ENCODE data around the gene RGS14.
A peak's percentile ranks its signal among the peaks of the same experiment; 100 is the strongest.

Gene RGS14

DNA sequence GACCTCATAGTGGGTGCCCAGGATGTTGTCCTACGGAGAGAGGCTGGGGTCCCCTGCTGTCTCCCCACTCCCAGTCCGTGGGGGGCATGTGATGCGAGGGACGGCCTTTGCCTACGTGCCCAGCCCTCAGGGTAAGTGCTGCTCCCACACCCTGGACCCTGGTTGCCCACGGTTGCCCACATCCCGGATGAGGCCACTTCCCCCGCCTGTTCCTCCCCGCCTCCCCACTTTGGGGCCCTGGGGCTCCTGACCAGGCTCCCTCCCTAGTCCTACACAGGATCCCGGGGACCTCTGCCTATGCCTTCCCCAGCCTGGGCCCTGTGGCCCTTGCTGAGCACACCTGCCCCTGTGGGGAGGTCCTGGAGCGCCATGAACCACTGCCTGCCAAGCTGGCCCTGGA is 28.0 kb downstream of the RGS14 start:
- DNase-seq, result no peak

DNA sequence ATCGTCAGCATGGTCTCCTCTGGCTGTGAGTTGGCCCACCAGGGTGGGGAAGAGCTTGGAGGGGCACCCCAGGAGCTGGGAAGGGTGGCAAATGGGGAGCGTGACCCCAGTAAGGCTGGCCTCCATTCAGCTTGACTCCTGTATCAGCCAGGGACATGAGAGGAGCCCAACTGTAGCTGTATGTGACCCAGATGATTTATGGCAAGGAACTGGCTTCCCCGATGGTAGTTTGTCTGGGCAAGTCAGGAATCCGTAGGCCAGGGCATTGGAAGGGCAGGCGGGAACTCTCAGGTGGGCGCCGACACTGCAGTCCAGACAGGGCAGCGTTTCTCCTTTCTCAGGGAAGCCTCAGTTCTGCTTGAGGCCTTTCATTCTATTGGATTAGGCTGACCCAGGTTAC is 28.8 kb downstream of the RGS14 start:
- DNase-seq, result no peak

DNA sequence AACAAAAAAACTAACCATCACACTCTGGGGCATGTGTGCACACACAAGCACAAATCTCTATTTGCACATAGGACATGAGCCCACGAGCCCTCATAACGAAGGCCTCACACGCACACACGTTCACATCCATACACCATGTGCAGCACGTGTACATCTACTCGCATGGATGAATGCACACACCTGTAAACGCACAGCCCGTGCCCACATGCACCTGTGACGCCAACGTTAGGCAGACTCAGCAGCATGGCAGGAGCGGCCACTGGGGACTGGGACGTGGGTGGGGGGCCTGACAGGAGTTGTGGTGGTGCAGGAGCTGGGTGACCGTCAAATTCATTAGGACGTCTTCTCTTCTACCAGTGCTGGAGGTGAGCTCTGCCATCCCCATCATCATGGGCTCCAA is 29.7 kb downstream of the RGS14 start:
- no peak for DNase-seq

DNA sequence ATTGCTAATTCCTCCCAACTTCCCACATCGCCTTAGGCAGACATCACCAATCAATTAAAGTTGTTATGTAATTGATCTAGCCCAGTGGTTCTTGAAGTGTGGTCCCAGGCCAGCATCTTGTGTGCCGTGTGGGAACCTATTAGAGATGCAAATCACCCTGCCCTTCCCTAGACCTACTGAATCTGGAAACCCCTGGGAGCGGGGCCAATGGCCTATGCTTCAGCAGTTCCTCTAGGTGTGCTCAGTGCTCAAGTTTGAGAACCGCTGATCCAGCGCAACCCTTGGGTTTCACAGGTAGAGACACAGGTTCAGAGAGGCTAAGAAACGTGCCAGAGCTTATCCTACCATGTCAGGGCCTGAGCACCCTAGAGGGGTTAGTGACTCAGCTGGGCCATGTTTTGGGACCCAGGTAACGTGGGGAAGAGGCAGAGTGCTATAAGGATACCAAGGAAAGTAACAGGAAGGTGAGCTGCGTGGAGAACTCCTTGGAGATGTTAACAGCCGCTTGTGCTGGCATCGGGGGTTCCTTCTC is 30.9 kb downstream of the RGS14 start:
- no peak for DNase-seq

DNA sequence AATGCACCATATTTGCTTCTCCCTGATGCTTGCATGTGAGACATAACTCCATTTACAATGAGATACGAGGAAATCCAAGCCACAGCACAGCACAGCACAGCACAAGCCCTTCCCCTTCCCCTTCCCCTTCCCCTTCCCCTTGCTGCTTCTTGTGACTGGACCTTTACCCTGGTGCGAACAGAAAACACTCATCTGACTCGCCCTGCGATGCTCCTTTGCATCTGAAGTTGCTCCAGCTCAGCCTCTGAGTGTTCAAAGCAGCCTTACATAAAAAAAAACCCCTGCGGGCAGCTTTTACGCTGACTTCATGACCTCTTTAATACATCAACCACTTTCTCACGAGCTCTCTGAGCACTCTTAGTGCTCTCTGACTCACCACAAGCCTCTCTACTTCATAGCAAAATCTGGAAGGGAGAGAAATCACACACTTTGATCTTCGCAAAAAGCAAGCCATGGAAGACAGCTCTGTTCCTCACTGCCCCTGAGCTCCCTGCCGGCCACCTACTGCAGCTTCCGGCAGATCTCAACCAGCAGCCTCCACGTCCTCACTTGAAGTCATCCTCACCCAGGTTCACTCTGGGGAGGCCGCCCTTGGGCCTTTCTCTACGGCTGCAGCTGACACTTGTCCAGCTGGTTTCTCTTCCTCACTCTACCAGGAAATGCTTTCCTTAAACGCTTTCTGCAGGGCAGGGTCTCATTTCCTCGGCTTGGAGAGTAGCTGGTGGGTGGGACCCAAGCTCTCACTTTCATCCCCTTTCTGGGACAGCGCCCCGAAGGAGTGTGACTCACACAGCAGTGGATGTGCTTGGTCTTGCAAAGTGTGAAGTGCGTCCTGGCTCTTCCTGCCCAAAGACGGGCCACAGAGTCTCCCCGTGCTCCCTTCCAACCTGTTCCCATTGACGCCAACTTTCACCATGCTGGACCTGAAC is 31.8 kb downstream of the RGS14 start:
- DNase-seq, result no peak

DNA sequence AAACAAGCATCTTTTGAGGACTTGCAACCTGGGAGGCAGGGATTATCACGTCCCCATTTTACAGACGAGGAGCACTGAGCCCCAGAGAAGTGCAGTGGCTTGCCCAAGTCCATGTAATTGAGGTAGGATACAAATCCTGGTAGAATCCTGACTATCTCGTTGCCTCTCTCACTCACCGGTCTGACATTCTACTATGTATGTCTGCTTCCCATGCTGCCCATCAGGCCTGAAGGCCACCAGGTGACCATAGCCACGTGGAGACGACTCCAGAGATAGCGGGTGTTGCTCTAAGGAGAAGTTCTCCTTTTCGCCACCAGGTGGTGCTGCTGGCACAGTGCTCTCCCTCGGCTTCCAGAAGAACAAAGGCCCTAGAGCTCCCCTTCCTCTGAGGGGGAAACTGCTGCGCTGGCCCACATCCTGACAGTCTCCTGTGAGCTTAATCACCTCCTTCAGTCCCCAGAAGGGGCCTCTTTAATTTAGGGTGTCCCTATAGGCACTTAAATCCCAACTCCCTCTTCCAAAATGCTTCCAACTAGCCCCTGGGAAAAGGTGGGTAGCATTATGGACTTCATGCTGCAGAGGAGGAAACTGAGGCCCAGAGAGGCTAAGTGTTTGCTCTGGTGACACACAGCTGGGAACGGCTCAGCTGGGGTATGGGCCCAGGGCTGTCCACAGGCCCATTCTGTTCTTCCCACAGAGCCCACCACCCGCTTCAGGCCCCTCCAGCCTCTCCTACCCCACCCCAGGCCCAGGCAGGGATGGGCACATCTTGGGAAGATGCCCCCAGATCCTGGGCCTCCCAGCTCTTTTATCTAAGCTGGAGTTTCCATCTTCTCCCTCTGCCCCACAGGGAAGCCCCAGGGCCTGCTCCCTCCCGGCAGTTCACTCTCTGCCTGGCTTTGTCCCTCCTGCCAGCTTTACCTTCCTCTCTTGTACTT is 32.9 kb downstream of the RGS14 start:
- peak; percentile 71 for DNase-seq

DNA sequence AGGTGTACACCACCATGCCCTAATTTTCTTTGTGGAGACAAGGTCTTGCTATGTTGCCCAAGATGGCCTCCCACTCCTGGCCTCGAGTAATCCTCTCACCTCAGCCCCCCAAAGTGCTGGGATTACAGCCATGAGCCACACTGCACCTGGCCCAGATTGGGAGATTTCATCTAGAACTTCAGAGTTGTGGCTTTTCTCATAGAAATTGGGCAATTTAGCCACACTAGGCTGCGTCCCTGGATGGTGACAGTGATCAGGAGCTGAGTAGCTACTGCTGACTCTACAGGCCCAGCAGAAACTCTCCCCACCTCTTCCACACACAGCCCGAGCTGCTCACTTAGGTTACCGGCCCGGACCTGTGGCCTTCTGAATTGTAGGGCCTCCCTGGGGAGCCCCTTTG is 35.0 kb downstream of the RGS14 start:
- DNase-seq, result no peak

DNA sequence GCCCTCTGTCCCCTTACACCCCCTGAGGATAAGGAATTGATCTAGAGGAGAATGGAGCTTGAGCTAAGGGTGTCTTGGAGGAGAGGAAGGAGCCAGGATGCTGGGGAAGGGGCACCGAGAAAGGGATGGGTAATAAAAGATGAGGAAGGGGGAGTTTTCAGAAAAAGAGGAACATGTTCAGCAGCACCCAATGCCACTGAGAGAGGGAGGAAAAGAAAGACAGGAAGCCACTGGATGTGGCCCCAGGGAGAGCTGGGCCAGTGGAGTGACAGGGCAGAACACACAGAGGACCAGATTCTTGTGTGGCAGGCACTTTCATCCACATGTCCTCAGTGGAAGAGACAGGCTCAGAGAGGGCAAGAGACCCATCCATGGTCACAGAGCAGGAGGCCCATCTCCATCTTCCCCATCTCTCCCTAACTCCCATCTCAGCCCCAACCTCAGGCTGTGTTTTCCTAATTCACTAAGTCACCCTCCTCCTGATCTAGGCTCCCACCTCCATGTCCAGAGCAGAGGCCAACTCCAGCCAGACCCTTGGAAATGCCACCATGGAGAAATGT is 35.6 kb downstream of the RGS14 start:
- no peak for DNase-seq

DNA sequence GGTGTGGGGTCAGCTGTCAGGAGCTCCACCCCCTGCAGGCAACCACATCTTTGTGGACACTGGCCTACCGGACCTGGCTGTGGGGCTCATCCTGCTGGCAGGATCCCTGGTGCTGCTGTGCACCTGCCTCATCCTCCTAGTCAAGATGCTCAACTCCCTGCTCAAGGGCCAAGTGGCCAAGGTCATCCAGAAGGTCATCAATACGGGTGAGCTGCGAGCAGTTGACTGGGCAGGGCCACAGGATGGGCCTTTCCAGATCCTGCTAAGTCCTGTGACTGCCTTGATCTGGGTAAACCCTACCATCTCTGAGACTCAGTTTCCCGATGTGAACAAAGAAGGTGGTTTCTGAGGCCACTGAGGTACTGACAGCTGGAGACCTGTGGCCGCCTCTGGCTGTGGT is 36.3 kb downstream of the RGS14 start:
- DNase-seq, result no peak

DNA sequence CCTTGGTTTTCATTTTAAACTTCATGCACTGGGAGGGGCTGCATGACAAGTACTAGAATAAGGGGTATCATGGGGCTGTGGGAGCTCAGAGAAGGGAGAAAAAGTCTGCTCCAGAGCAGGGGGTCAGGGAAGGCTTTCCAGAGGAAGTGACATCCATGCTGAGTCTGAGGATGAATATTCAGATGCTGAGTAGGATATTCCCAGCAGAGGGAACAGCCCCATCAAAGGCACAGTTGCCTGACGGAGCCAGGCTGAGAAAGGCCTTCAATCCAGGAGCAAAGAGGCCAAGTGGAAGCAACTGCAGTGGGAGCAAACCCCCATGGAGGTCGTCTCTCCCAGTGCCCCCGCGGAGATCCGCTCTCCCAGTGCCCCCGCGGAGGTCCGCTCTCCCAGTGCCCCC is 38.4 kb downstream of the RGS14 start:
- DNase-seq, result no peak

DNA sequence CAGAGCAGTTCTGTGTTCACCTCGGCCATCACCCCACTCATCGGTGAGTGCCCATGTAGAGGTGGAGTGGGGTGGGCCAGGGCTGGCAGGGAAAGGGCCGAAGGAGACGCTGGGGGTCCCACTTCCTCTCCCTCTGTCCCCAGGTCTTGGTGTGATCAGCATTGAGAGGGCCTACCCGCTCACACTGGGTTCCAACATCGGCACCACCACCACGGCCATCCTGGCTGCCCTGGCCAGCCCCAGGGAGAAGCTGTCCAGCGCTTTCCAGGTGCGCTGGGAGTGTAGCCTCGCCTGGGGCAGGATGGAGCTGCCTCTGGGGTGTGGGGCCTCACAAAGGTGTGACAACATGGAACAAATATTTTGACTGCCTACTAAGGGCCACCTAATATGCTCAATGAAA is 39.1 kb downstream of the RGS14 start:
- DNase-seq, result no peak

DNA sequence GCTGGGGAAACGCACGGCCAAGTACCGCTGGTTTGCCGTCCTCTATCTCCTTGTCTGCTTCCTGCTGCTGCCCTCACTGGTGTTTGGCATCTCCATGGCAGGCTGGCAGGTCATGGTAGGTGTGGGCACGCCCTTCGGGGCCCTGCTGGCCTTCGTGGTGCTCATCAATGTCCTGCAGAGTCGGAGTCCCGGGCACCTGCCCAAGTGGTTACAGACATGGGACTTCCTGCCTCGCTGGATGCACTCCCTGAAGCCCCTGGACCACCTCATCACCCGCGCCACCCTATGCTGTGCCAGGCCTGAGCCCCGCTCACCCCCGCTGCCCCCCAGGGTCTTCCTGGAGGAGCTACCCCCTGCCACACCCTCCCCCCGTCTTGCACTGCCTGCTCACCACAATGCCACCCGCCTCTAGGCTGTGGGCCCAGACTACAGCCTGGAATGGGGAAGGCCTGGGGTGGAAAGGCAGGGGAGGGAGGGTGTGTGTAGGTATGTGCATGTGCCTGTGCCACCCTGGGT is 40.2 kb downstream of the RGS14 start:
- no peak for DNase-seq

DNA sequence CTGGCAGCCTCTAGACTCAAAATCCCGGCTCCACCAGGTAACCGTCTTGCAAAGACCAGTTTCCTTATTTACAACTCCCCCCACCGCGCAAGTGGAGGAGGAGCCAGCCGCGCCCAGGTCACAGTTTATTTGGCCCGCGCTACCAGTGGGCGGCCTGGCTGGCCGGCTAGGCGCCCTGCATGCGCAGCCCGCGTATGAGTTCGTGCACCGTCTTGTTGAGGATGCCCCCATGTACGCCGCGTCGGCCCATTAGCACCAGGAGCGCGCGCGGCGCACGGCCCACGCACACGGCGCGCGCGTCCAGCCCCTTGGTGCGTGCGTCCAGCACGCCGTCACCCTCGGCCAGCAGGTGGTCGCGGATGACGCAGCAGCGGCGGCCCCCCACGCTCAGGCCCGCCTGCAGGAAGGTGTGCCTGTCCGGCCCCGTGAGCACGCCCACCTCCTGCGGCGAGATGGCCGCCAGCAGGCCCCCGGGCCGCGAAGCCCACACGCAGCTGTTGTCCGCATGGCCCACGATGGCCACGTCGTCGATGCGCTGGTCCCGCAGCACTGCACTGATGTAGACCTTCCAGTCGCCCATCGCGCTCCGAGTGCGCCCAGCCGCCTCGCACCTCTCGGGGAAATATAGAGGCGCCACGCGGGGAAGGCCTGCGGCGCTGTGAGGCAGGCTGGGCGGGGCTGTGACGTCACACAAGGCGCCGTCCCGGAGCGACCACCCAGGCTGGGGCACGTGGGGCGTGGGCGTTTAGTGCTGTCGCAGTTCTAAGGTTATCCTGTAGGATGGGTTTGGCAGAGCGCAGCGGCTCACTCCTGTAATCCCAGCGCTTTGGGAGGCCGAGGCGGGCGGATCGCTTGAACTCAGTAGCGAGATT is 42.5 kb downstream of the RGS14 start, which contains the start of gene PFN3:
Gene PFN3 (minus strand): TSS at position 665 of the 872 bp plus-strand sequence. CDS start 85 bp downstream, at position 580.
- no peak for DNase-seq

DNA sequence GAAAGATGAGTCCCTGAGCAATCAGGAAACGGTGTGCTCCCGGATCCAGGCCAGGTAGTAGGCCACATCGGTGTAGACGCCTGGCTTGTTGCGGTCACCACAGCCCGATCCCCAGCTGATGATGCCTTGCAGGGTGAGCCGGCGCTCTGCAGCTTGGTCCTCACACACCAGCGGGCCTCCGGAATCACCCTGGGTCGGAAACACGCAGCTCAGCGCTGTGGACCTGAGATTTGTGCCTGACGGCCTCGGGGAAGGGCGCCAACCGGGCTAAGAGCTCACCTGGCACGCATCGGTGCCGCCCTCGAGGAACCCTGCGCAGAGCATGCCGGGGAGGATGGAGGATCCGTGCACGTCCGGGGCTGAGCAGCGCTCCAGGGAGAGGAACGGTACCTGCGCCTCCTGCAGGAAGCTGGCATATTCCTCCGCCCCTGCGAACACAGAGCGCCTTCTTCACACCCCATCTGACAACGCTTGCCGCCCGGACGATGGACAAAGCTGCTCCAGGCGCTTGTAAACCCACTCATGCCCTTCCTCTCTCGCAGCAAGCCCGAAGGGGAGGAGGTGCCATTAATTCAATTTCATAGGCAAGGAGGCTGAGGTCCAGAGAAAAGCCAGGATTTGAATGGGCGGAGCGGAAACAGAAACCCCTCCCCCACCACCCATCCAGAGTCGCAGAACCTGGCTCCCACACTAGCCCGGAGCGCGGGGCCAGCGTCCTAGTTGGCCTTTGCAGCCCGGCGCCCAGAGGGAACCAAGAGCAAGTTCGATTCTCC is 44.7 kb downstream of the RGS14 start:
- DNase-seq, result peak; percentile 70

DNA sequence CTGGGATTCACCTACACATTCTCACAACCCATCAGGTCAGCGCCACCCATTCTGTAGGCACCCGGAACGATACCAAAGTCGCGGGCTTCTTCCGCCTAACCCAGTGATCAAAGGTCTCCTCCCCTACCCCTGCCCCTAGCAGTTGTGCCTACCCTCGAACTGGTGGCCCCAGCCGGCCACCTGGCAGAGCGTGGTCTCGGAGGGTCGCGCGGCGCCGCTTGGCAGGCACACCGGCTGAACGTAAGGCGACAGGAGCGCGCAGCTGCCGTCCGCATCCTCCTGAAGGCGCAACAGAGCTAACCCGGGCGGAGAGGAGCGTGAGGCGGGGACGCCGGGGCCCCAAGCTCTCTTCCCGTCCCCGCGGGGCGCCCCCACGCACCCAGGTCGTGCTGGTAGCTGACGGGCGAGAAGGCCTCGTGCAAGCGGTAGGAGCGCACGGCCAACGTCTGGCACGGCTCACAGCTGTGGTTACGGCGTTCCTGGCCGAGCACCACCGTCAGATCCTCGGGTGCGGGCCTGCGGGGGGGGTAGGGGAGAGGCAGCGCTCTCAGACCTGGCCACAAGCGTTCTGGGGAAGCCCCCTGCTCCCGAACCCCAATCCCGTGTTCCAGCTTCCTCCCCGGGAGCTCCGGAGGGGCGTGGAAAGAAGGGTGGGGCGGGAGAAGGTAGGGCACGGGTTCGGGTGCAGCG is 45.5 kb downstream of the RGS14 start:
- no peak for DNase-seq

DNA sequence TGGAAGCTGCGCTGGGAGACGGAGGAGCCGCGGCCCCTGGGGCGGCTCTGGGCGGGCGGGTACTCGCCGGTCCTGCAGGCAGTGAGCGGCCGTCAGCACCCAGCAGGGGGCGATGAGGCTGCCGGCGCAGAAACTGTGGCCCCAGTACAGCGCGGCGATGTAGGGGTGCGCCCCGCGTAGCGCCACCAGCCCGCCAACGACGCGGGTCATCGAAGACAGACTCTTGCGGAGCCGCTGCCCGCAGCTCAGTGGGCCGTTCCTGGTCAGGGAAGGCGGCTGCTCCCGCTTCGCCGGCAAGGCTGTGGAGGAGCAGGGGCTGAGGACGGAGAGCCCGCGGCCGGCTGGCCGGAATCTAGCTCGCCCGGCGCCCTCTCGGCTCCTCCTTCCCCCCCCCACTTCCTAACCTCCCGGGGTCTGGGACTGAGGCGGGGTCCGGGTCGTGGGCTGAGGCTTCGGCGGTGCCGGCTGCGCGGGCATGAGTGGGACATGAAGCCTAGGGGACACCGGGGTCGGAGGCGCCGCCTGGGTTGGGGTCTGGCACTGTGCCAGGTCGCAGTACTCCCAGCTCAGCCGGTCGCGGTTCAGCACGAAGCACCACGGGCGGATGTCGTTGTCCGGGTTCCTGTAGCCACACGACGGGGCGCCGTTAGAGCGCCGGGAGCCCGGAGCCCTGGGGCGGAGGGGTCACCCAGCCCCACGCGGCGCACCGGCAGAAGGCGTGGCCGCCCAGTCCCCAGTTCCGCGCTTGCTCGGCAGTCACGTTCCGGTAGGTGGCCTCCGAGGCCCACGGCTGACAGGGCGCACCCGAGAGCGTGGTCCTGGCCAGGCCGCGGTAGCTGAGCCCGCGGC is 46.3 kb downstream of the RGS14 start:
- peak; percentile 10 for DNase-seq

DNA sequence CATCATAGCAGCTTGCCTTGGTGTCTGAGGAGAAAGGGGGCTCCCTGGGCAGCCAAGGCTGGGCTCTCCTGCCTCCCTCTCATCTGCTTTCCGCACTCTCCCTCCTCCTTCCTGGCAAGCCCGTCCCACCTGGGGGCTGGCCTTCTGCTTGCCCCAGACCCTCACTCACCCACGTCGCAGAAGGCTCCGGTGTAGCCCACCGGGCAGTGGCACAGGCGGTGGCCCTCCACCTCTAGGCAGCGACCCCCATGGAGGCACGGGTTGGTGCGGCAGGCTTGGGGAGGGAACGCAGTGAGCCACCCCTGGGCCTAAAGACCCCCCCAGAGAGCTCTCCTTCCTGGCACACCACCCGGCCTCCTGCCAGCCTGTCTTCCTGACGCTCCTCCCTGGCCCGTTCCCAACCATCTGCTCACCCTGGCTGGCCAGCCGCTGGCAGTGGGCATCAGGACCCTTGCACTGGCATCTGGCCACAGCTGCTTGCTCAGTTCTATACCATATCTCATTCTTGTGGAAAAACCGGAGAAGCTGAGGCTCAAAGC is 47.0 kb downstream of the RGS14 start:
- no peak for DNase-seq

DNA sequence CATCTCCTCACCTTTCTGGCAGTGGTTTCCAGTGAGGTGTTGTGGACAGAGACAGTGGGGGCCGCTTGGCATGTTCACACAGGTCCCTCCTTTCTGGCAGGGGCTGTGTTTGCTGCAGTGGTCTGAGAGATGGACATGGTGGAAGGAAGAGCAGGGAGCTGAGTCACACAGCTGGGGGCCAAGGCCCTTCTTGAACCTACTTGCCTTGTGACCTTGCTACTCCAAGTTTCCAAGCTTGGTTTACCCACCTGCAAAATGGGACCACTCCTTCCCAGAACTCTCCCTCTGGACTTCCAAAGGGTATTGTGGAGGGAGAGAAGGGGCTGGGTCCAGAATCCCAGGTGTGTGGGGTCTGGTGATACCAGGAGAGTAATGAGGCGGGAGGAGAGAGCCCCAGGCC is 47.6 kb downstream of the RGS14 start:
- DNase-seq, result no peak

DNA sequence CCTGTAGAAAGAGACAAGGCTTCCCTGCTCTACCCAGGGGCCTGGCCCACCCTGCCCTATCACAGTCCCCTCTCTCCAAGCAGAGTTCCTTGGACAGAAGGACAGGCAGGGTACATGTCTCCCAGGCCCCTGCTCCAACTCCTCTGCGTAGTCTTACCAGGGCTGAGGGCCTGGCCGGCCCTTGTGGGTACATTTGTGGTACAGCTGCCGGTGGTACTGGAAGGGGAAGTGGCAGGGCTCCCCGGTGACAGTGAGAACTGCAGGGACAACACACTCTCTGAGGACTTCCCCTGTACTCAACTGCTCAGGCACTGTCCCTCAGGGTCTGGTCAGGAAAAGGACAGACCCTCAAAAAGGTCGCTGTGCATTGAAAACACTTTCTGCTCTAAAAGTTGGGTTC is 48.1 kb downstream of the RGS14 start:
- DNase-seq, result no peak
